ENCODE data around the gene GRM1. TPM values are rescaled to one million over a fixed set of nuclear protein-coding genes. Genes with fewer than 3 reads are reported as not detected.

GRM1 gene
- total RNA-seq, 6 donors from 2014 or later: 0.10 TPM; not detected in 5

GRCh38 chr6:146357578-146358430 is 328.9 kb downstream of the GRM1 start:
- TF ChIP-seq POLR2AphosphoS5 (IDR thresholded peaks at IDR 0.05) (no peak), POLR2A (IDR thresholded peaks at IDR 0.05) (no peak), EP300 (IDR thresholded peaks at IDR 0.05) (no peak), CTCF (IDR thresholded peaks at IDR 0.05) (no peak)
- H3K36me3 ChIP-seq: no peaks in the 10 kb centered on the region
- no peak for DNase-seq
- peak in 1 of 2 donors; percentile 70 for ATAC-seq (ENCODE audit: low FRiP score in 2 of 2)
- 51 to 59% methylated on average over 8 of the region's 8 CpGs for WGBS, 2 donors
- H3K9me3 ChIP-seq: no peaks in the 10 kb centered on the region
- no peak overlapping the region for H3K4me3 ChIP-seq
- H3K4me1 ChIP-seq: no peaks in the 10 kb centered on the region
- no peaks in the 10 kb centered on the region for H3K27me3 ChIP-seq
- H3K27ac ChIP-seq: peak overlapping the region in 1 of 4 donors; percentile 5

- H3K27ac ChIP-seq: no peak overlapping the region
These were observed 329.7 kb downstream of the GRM1 start for GRCh38 chr6:146358431-146359046.

GRCh38 chr6:146359131-146359530 is 330.3 kb downstream of the GRM1 start:
- no peaks in the 10 kb centered on the region for H3K27me3 ChIP-seq
- no peak overlapping the region for H3K27ac ChIP-seq
- no peak for ATAC-seq (ENCODE audit: low FRiP score in 2 of 2)
- no peak for DNase-seq
- TF ChIP-seq POLR2AphosphoS5 (IDR thresholded peaks at IDR 0.05) (no peak), CTCF (IDR thresholded peaks at IDR 0.05) (no peak), EP300 (IDR thresholded peaks at IDR 0.05) (no peak), POLR2A (IDR thresholded peaks at IDR 0.05) (no peak)
- no peak overlapping the region for H3K4me3 ChIP-seq
- H3K4me1 ChIP-seq: no peaks in the 10 kb centered on the region
- H3K36me3 ChIP-seq: no peaks in the 10 kb centered on the region
- no peaks in the 10 kb centered on the region for H3K9me3 ChIP-seq

More at GRCh38 chr6:146358431-146359046, 329.7 kb downstream of the GRM1 start:
- Histone ChIP-seq H3K4me3 (no peak overlapping the region), H3K4me1 (no peaks in the 10 kb centered on the region), H3K36me3 (no peaks in the 10 kb centered on the region), H3K27me3 (no peaks in the 10 kb centered on the region), H3K9me3 (no peaks in the 10 kb centered on the region)
- 55 to 67% methylated on average over 2 to 3 of the region's 3 CpGs for WGBS, 2 donors
- DNase-seq (no peak), ATAC-seq (ENCODE audit: low FRiP score in 2 of 2) (peak in 1 of 2 donors; percentile 40)
- no peak for TF ChIP-seq POLR2A (IDR thresholded peaks at IDR 0.05)
- TF ChIP-seq POLR2AphosphoS5 (IDR thresholded peaks at IDR 0.05): no peak
- no peak for TF ChIP-seq CTCF (IDR thresholded peaks at IDR 0.05)
- no peak for TF ChIP-seq EP300 (IDR thresholded peaks at IDR 0.05)

- no peaks in the 10 kb centered on the region for H3K36me3 ChIP-seq
- no peak overlapping the region for H3K4me3 ChIP-seq
- H3K9me3 ChIP-seq: no peaks in the 10 kb centered on the region
- no peak for ATAC-seq (ENCODE audit: low FRiP score in 2 of 2)
- H3K27me3 ChIP-seq: no peaks in the 10 kb centered on the region
- no peak for TF ChIP-seq POLR2A (IDR thresholded peaks at IDR 0.05)
- TF ChIP-seq EP300 (IDR thresholded peaks at IDR 0.05): no peak
- no peak for TF ChIP-seq CTCF (IDR thresholded peaks at IDR 0.05)
- TF ChIP-seq POLR2AphosphoS5 (IDR thresholded peaks at IDR 0.05): no peak
- no peak for DNase-seq
- H3K27ac ChIP-seq: no peak overlapping the region
- 45 to 53% methylated on average over 4 of the region's 4 CpGs for WGBS, 2 donors
- no peaks in the 10 kb centered on the region for H3K4me1 ChIP-seq
These were observed 332.5 kb downstream of the GRM1 start for GRCh38 chr6:146361128-146361924.
